HG02970 (cell line): ENCODE data around the gene LRFN2.

Experiments used
- ATAC-seq: cut with Tn5 transposase; IDR thresholded peaks from one replicate; pipeline ENCODE4 v1.9.1; 2021; ENCODE audit warnings: mild to moderate bottlenecking, moderate library complexity, moderate number of reproducible peaks; ENCODE audit not compliant: unreplicated experiment, low FRiP score

LRFN2 gene

DNA sequence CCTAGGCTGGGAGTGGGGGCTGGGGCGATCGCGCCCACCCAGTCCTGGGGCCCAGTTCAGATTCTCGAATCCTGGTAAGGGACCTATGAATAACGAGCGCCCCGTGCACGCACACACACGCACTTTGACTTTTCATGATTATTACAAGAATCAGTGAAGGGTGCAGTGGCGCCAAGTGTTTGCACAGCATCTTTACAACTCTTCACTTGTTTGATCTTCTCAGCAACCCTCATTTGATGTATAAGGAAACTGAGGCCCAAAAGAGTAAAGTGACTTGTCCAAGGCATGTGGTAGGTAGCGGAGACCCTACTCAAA lies 863 bp upstream of the LRFN2 start:
- no peak for ATAC-seq

- no peak for ATAC-seq
These were observed 579 bp downstream of the LRFN2 start for GRCh38 chr6:40586369-40587201.

DNA sequence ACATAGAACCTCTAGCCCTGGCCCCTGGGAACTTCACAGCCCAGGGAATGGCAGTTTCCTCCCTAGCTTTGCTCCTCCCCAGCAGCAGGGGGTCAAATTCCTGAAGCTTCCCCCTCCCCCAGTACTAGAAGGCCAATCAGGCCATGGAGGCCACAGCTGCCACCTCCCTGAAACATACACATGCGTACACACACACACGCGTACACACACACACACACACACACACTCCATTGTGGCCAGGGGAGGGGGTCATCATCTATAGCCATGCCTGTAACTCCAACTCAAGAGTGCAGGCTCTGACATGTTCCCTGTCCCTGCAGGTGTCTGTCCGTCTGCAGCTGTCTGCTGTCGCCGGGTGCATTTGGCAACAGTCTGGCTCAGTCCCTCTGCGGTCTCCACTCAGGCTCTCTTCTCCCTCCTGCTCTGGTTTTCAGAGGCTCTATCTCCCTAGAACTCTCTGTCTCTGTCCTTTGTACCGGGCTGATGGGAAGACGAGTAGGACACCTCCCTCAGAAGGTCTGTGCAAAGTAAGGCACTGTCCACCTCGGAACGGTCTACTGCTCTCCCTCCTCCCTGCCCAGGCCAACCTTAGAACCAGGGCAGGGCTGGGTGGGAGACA lies 1.4 kb downstream of the LRFN2 start:
- no peak for ATAC-seq

DNA sequence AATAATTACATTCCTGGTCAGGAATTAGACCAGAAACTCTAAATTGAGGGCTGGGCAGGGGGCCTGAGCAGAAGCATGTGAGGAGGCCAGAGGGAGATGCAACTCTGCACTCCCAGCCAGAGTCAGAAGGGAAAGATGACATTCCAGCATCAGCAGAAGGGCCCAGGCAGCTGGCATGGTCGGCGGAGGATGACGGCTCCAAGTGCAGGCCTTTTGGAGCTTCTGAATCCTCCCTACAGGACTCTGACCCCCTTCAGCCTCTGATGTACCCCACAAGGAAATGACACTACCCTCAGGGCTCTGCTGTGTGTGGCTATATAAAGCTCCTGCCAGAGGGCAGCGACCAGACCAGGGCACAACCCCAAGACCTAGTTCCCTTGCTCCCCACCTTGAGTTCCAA lies 1.9 kb downstream of the LRFN2 start:
- no peak for ATAC-seq

GRCh38 chr6:40584741-40585140 lies 2.4 kb downstream of the LRFN2 start:
- ATAC-seq: no peak

DNA sequence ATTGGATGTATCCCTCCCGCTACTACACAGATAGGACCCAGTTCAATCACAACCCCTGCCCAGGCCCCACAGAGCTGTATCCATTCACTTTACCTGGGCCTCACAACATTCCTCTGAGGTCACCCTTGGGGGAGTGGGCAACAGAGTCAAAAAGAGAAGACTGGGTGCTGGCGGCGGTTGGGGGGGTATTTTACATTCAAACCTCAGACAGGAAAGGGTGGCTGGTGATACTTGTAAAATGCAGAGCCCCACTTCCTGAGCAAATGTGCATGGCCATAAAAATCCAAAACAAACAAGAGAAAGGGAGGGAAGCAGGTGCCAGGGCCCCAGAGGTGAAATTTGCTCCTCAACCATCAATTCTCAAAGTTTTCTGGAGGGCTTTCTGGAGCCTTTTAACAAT lies 3.5 kb downstream of the LRFN2 start:
- no peak for ATAC-seq

GRCh38 chr6:40582892-40583291 lies 4.3 kb downstream of the LRFN2 start:
- no peak for ATAC-seq

DNA sequence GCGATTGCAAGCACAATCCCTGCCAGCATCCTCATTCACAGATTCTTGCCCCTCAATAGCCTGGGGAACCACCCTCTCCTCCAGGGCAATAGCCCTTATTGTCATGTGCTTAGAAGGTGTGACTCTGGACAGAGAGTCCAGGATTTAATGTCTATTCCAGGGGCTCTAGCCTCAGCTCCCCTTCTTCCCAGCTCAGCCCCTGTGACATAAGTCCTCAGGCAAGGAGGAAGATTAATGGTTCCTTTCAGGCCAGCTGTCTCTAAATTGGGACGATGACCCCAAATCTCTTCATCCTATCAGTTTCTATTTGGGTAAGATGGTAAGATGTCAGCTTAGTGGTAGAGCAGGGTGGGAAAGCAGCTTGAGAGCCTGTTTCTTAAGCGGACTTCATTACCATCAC lies 8.1 kb downstream of the LRFN2 start:
- no peak for ATAC-seq

DNA sequence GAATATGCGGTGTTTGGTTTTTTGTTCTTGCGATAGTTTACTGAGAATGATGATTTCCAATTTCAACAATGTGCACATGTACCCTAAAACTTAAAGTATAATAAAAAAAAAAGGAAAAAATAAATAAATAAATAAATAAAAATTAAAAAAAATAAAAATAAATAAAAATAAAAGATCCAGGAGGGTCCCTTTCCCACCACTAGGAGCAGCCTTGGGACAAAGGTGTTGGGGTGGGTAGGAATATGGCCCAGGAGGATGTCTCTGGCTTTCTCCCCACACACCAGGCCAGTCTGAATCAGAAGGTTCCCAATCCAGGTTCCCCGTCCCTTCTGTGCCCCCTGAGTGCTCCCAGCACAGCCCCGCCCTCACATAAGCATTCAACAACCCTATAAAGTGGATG lies 9.5 kb downstream of the LRFN2 start:
- ATAC-seq: no peak

GRCh38 chr6:40573221-40573620 lies 13.9 kb downstream of the LRFN2 start:
- no peak for ATAC-seq

- ATAC-seq: no peak
These were observed 17.8 kb downstream of the LRFN2 start for GRCh38 chr6:40569162-40569910.

GRCh38 chr6:40568062-40568708 lies 19.0 kb downstream of the LRFN2 start:
- ATAC-seq: no peak

DNA sequence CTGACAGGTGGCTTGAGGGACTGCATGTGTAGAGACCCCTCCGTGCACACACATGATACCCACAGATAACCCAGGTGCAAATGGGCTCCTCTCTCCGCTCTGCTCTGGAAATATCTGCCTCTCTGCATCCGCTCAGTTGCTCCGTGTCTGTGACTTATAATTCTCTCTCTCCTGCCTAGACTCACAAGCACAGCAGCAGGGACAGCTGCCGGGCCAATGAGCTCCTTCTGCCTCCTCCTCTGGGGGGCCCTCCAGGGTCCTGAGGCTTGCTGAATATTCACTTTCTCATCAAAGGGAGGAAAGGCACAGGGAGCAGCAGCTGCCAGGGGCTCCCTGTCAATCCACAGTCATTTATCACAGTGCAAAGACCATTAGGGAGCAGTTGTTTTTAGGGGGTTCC lies 24.1 kb downstream of the LRFN2 start:
- ATAC-seq: no peak

- no peak for ATAC-seq
These were observed 28.1 kb downstream of the LRFN2 start for GRCh38 chr6:40559056-40559455.

DNA sequence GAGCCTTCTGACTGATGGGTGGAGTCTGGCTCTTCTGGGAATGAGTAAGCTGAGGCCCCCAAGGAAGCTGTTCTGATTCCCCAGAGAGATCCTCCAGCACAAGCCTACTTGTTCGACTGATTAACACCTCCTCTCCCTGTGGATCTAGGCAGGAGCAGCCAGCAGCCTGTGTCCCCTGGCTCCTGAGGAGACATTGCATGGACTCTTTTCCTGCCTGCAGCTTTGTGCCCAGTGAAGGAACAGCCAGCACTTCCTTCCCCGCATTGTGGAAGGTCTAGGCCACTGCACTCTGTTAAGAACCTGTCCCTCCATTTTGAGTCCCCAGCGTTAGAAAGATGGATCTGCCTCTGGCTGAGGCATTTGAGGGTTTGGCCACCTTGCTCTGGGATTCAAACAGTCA lies 29.1 kb downstream of the LRFN2 start:
- no peak for ATAC-seq

- no peak for ATAC-seq
These were observed 30.3 kb downstream of the LRFN2 start for GRCh38 chr6:40556881-40557280.

- no peak for ATAC-seq
These were observed 31.1 kb downstream of the LRFN2 start for GRCh38 chr6:40556023-40556422.

DNA sequence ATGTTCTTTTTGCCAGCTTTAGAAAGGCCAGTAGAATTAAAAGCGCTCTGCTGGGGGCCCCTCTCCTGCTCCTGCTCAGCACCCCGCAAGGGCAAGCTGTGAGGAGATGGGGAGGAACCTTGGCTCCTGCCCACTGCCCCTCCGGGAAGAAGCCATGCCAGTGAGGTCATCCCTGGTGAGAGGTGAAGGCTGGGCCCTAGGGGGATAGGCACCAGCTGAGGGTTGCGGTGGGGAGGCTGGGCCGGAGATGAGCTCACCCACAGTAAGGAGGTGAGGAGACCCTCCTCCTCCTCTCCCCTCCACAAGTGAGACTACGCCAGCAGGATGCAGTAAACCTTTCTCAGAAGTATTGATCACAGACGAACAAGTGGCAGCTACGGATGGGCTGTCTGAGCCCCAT lies 32.1 kb downstream of the LRFN2 start:
- ATAC-seq: no peak

GRCh38 chr6:40552941-40553340 lies 34.2 kb downstream of the LRFN2 start:
- no peak for ATAC-seq

- ATAC-seq: no peak
These were observed 35.1 kb downstream of the LRFN2 start for GRCh38 chr6:40551966-40552505.
